Sigmoid colon (tissue), 4 donors: ENCODE results near the gene ISLR2.

ENCODE experiments used
- CTCF ChIP-seq, 4 experiments: fragments of 450-650 bp in 3 of 4; fragments of 200-600 bp in 1 of 4; IDR thresholded peaks; one replicate each; pipeline ENCODE4 v1.5.1; 2016 to 2019; ENCODE audit warnings: antibody characterized with exemption in 4 of 4, mild to moderate bottlenecking in 3 of 4, moderate library complexity in 2 of 4
- EP300 ChIP-seq, 4 donors: sonication (generic); formaldehyde crosslinking; IDR thresholded peaks; one replicate each; pipeline ENCODE4 v1.6.1; 2017; ENCODE audit warnings: antibody characterized with exemption in 4 of 4

- peak in 3 of 4 experiments; percentile 11 to 41 (median 35) for TF ChIP-seq CTCF (IDR thresholded peaks at IDR 0.05)
- TF ChIP-seq EP300 (IDR thresholded peaks at IDR 0.05), result no peak
Measured at GRCh38 chr15:74134387-74135027, 4.1 kb downstream of the ISLR2 start.
